GM19035 (cell line): Measurements from ENCODE around the gene ASS1.

ENCODE experiments used
- ATAC-seq: cut with Tn5 transposase; IDR thresholded peaks from one replicate; pipeline ENCODE4 v1.9.1; 2021; ENCODE audit not compliant: unreplicated experiment

Gene ASS1

GRCh38 chr9:130452835-130453234 is 8.1 kb downstream of the ASS1 start:
- ATAC-seq = no peak

DNA sequence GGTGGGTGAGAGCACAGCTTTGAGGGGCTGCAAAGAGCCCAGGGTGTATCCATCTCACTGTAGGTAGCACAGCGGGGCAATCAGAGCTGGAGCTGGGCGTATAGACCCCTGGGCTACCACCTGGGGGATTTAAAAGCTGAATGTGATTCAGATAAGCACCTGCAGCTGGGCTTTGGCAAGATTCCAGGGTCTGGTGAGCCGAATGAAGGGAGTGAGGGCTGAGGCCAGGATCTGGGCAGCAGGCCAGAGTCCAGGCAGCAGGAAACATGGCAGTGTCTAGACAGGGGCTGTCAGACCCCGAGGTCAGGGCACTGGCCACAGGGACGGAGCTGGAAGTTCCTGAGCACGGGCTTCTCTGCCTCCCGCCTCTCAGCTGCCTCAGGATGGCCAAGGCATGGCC is 8.7 kb downstream of the ASS1 start:
- no peak for ATAC-seq

DNA sequence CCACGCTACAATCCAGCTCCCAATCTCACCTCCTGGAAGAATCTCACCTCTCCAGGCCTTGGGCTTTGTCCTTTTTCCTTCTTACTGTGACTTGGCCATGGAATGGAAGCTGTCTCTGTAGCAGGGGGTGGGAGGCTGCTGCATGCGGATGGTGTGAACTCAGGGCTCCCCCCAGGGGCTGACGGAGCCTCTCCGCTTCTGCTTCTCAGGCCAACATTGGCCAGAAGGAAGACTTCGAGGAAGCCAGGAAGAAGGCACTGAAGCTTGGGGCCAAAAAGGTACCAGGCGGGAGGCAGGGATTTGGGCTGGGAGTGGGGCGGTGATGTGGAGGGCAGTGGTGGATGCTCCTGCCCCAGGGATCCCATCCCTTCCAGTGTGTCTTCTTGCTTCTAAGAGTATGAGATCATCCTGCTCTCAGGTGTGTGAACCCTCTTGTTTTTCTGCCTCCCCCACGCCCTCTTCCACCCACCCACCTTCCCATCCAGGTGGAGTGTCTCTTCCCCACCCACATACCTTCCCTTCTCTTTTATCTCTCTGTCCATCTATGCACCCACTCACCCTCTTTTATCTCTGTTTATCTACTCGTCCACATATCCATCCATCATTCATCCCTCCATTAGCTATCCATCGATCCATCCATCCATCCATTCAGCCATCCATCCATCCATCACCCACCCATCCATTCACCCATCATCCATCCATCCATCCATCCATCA is 9.5 kb downstream of the ASS1 start:
- ATAC-seq = no peak

DNA sequence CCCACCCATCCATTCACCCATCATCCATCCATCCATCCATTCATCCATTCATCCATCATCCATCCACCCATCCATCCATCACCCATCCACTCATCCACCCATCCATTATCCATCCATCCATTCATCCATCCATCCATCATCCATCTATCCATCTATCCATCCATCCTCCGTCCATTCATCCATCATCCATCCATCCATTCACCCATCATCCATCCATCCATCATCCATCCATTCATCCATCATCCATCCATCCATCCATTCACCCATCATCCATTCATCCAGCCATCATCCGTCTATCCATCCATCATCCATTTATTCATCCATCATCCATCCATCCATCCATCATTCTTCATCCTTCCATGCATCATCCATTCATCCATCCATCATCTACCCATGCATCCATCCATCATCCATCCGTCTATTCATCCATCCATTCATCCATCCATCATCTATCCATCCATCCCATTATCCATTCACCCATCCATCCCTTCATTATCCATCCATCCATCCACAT is 10.1 kb downstream of the ASS1 start:
- no peak for ATAC-seq

GRCh38 chr9:130458027-130458803 is 13.5 kb downstream of the ASS1 start:
- no peak for ATAC-seq

DNA sequence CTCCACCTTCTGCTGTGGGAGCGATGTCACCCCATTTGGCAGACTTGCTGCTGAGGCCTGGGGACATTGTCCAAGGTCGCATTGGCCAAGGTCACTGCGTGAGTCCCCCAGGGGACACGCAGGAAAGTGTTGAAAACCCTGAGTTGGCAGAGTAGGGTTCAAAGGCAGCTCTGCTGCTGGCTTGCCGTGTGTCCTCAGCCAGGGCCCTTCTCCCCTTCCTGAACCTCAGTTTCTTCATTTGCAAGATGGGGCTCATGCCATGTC is 14.0 kb downstream of the ASS1 start:
- no peak for ATAC-seq

GRCh38 chr9:130459151-130459550 is 14.4 kb downstream of the ASS1 start:
- ATAC-seq = no peak

- no peak for ATAC-seq
These were observed 15.3 kb downstream of the ASS1 start for GRCh38 chr9:130459941-130460669.

GRCh38 chr9:130461218-130461630 is 16.5 kb downstream of the ASS1 start:
- no peak for ATAC-seq

DNA sequence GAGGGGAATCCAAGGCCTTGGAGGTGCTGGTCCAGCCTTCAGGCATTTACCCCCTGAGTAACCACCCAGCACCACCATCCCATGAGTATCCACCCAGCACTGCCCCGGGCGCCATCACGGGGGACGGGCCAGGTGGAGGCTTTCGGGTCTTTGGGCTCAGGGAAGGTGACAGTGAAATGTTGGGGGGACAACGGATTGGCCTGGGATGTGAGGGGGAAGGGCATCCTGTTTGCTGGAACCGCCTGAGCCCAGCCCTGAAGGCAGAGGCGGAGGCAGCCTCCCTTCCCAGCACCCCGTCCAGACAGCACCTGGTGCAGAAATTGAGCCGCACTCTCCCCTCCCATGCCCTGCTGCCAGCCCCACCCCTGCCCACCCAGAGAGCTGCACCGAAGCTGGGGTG is 17.0 kb downstream of the ASS1 start:
- no peak for ATAC-seq

- ATAC-seq = no peak
These were observed 18.2 kb downstream of the ASS1 start for GRCh38 chr9:130462685-130463540.

DNA sequence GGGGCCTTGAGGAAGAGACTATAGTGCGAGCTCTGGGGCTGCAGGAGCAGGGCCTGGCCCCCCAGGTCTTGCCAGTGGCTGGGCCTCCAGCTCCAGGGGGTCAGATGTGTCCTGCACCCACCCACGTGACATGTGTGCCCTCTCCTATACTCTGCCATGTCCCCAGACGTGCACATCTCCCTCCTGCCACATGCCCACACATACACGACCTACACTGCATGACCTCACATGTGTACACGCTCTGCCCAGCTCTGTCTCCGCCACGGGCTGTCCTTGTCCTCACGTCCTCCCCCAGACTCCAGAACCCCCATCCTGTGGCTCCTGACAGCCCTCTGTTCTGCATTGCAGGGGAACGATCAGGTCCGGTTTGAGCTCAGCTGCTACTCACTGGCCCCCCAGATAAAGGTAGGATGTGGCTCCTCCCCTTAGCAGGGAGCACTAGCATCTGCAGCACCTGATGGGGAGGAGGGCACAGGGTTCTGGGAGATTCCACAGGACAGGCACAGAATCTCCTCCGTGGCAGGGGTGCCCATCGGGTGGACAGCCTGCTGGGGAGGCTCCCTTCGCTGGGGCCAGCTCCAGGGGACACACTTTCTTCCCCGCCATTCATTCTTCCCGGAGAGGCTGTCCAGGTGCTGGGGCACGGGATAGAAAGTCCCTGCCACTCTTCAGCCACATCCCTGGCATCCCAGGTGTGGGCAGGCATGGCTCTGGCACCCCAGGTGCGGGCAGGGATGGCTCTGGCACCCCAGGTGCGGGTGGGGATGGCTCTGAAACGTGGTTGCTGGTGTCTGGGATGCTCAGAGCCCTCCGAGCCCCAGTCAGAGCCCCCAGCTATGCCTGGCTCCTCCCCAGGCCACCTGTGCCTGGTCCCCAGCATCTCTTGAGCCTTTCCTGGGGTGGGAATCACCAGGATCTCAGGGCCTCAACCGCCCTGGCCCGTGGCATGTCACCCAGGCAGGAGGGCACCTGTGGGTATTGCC is 19.3 kb downstream of the ASS1 start:
- ATAC-seq = no peak

DNA sequence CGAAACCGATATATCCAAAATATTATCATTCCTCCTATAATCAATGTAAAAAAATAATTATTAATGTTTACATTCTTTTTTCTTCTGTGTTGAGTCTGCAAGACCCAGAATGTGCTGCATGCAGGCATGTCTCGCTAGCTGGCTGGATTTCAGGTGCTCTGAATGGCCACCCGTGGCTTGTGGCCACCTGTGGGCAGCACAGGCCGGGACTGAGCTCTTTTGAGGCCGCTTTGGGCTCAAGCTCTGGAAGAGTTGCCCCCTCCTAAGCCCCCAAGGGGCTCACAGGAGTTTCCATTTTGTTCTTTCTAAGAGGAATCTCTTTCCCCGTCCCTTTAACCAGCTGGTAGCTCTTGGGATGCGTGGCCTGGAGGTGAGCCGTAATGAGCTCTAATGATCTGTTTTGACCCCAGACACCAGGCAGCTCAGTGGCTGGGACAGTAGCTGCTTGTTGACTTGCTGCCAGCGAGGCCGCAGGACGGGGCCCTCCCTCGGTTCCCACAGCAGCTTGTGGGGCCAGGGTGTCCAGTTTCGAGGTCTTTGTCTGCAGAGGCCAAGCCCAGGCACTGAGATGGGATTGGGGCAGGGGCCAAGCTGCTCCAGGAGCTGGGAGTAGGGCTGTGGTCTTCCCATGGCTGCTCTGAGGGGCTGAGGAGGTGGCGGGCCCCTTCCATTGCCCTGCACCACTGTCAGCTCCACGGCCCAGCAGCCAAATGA is 20.8 kb downstream of the ASS1 start:
- ATAC-seq = no peak

DNA sequence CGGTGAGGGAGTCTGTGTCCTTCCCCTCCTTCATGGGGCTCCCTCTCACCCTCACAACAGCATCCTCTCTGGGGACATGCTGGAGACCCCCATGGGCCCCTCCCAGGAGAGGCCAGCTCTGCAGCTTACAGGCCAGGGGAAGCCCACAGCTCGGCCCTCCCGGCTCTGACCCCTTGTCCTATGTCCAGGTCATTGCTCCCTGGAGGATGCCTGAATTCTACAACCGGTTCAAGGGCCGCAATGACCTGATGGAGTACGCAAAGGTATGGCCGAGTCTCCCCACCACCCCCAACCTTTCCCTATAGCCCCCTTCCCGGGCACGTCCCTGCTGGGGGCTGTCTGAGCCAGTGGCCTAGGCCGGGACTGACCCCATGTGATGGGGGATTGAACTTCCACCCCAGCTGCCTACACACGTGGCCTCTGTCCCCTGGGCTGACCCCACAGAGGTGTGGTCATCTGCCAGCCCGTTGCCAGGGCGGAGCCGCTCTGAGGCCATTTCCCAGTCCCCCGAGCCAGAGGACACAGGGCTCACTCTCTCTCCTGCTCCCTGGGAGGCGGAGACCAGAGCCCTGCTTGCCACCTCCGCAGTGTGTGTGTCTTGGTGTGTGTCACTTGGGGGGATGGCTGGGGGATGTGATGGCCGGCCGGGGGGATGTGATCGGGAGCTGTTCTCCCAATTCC is 21.9 kb downstream of the ASS1 start:
- no peak for ATAC-seq

- no peak for ATAC-seq
These were observed 22.6 kb downstream of the ASS1 start for GRCh38 chr9:130467316-130467715.

- no peak for ATAC-seq
These were observed 23.8 kb downstream of the ASS1 start for GRCh38 chr9:130468566-130468965.

DNA sequence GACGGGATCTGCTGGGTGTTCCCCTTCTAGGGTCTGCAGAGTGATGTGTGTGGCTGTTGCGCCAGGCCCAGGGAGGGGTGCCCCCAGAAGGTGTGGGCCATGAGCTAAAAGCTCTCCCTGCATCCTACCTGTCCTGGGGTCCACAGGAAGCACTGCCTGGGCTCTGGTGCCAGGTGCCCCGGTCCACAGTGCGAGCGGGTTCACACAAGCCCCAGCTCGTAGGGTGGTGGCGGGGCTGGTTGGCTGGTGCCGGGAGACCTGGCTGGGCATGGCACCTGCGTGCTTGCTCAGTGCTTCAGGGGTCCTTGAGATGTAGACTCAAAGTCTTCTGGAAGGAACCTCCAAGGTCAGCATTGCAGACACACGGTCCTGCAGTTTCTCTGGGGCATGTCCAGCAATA is 25.5 kb downstream of the ASS1 start:
- no peak for ATAC-seq

GRCh38 chr9:130470950-130471349 is 26.2 kb downstream of the ASS1 start:
- no peak for ATAC-seq
